HEK293 (cell line): ENCODE data around the gene GALNT13.

ENCODE experiments used
- CTCF ChIA-PET: fragments of 350-600 bp; formaldehyde crosslinking; extraction: SDS; loops from one replicate; lab custom pipeline; 2021; ENCODE audit warnings: antibody characterized with exemption; lab: Yijun Ruan, JAX
- POLR2A ChIA-PET: fragments of 300-600 bp; formaldehyde crosslinking; extraction: SDS; loops from one replicate; lab custom pipeline; 2020; ENCODE audit warnings: antibody characterized with exemption, inconsistent platforms; lab: Yijun Ruan, JAX
- H3K27ac ChIP-seq: fragments of 200-500 bp; sonication (Bioruptor generic); 2 replicates; pipeline ENCODE4 v1.5.1; 2014; ENCODE audit warnings: low read depth, low read length, control low read depth, inconsistent platforms; ENCODE audit errors: extremely low read depth
- H3K36me3 ChIP-seq, 2 experiments: fragments of 200-500 bp in 1 of 2; sonication (Bioruptor generic) in 1 of 2; 1 replicate in 1 of 2; 2 replicates in 1 of 2; pipeline ENCODE4 v1.5.1; 2014 to 2017; ENCODE audit warnings: inconsistent platforms in 2 of 2, low read length in 2 of 2; ENCODE audit not compliant: control insufficient read depth in 2 of 2, insufficient read depth in 1 of 2
- H3K4me1 ChIP-seq: fragments of 200-500 bp; sonication (Bioruptor generic); 2 replicates; pipeline ENCODE4 v1.5.1; 2014; ENCODE audit warnings: mild to moderate bottlenecking, low read length, inconsistent platforms; ENCODE audit not compliant: control insufficient read depth, insufficient read depth
- H3K4me3 ChIP-seq: 2 replicates; pipeline ENCODE4 v1.5.1; 2011; ENCODE audit warnings: low read depth, mild to moderate bottlenecking, control low read depth, low read length, moderate library complexity
- H3K9me3 ChIP-seq: fragments of 200-500 bp; sonication (Bioruptor generic); 2 replicates; pipeline ENCODE4 v1.5.1; 2014; ENCODE audit warnings: low read depth, low read length, inconsistent platforms; ENCODE audit not compliant: control insufficient read depth, insufficient read depth
- HOXD13 ChIP-seq: sonication (generic); formaldehyde crosslinking; IDR thresholded peaks from 2 replicates; pipeline ENCODE4 v1.8.0; 2022; ENCODE audit warnings: missing genetic modification reagents, borderline replicate concordance
- OVOL3 ChIP-seq: fragments of 450-650 bp; formaldehyde crosslinking; IDR thresholded peaks from 2 replicates; pipeline ENCODE4 v1.5.1; 2016; ENCODE audit warnings: missing biosample characterization, missing genetic modification characterization
- PRDM10 ChIP-seq: fragments of 450-650 bp; formaldehyde crosslinking; IDR thresholded peaks from 2 replicates; pipeline ENCODE4 v1.5.1; 2016; ENCODE audit warnings: missing biosample characterization, missing genetic modification characterization
- RBAK ChIP-seq: fragments of 450-650 bp; formaldehyde crosslinking; IDR thresholded peaks from 2 replicates; pipeline ENCODE4 v1.5.1; 2016; ENCODE audit warnings: missing biosample characterization, missing genetic modification characterization
- REPIN1 ChIP-seq: fragments of 450-650 bp; formaldehyde crosslinking; IDR thresholded peaks from 2 replicates; pipeline ENCODE4 v1.5.1; 2017; ENCODE audit warnings: missing biosample characterization, missing genetic modification characterization, low read depth
- REST ChIP-seq: fragments of 450-650 bp; formaldehyde crosslinking; IDR thresholded peaks from 2 replicates; pipeline ENCODE4 v1.5.1; 2016; ENCODE audit warnings: missing biosample characterization, missing genetic modification characterization
- TRIM28 ChIP-seq: IDR thresholded peaks from 2 replicates; pipeline ENCODE4 v1.6.1; 2011; ENCODE audit warnings: low read length, control low read depth, borderline replicate concordance
- ZBTB49 ChIP-seq: fragments of 450-650 bp; formaldehyde crosslinking; IDR thresholded peaks from 2 replicates; pipeline ENCODE4 v1.5.1; 2016; ENCODE audit warnings: missing biosample characterization, missing genetic modification characterization, low read depth
- ZNF133 ChIP-seq: fragments of 450-650 bp; formaldehyde crosslinking; IDR thresholded peaks from 2 replicates; pipeline ENCODE4 v1.5.1; 2016; ENCODE audit warnings: missing biosample characterization, missing genetic modification characterization
- ZNF184 ChIP-seq: fragments of 450-650 bp; IDR thresholded peaks from 2 replicates; pipeline ENCODE4 v1.5.1; 2018; ENCODE audit warnings: missing biosample characterization, mild to moderate bottlenecking, missing genetic modification characterization
- ZNF214 ChIP-seq: fragments of 450-650 bp; formaldehyde crosslinking; IDR thresholded peaks from 2 replicates; pipeline ENCODE4 v1.5.1; 2017; ENCODE audit warnings: missing biosample characterization, mild to moderate bottlenecking, missing genetic modification characterization, borderline replicate concordance
- ZNF354C ChIP-seq: fragments of 450-650 bp; formaldehyde crosslinking; IDR thresholded peaks from 2 replicates; pipeline ENCODE4 v1.5.1; 2016; ENCODE audit warnings: missing biosample characterization, missing genetic modification characterization, low read depth, borderline replicate concordance
- ZNF530 ChIP-seq: fragments of 450-650 bp; formaldehyde crosslinking; IDR thresholded peaks from 2 replicates; pipeline ENCODE4 v1.5.1; 2016; ENCODE audit warnings: low read depth, missing biosample characterization, missing genetic modification characterization
- ZNF549 ChIP-seq: fragments of 450-650 bp; IDR thresholded peaks from 2 replicates; pipeline ENCODE4 v1.5.1; 2018; ENCODE audit warnings: missing biosample characterization, missing genetic modification characterization, mild to moderate bottlenecking, inconsistent platforms, moderate library complexity
- ZNF677 ChIP-seq: fragments of 450-650 bp; IDR thresholded peaks from 2 replicates; pipeline ENCODE4 v1.5.0; 2018; ENCODE audit warnings: missing biosample characterization, mild to moderate bottlenecking, missing genetic modification characterization, moderate library complexity
- ZNF707 ChIP-seq: fragments of 450-650 bp; formaldehyde crosslinking; IDR thresholded peaks from 2 replicates; pipeline ENCODE4 v1.5.1; 2016; ENCODE audit warnings: missing biosample characterization, missing genetic modification characterization
- ZSCAN16 ChIP-seq: fragments of 450-650 bp; formaldehyde crosslinking; IDR thresholded peaks from 2 replicates; pipeline ENCODE4 v1.5.1; 2016; ENCODE audit warnings: missing biosample characterization, missing genetic modification characterization
- ZSCAN18 ChIP-seq: fragments of 450-650 bp; formaldehyde crosslinking; IDR thresholded peaks from 2 replicates; pipeline ENCODE4 v1.5.1; 2016; ENCODE audit warnings: missing biosample characterization, missing genetic modification characterization

GALNT13 gene

GRCh38 chr2:154338352-154338967 lies 466.7 kb downstream of the GALNT13 start:
- Histone ChIP-seq H3K36me3 (no peaks in the 10 kb centered on the region), H3K9me3 (no peaks in the 10 kb centered on the region), H3K4me3 (no peak overlapping the region), H3K4me1 (no peaks in the 10 kb centered on the region), H3K27ac (no peak overlapping the region)
- CTCF ChIA-PET = no interaction called here
- POLR2A ChIA-PET = no interaction called here
- TF ChIP-seq ZNF707 (tag by site-specific recombination) = no peak
- no peak for TF ChIP-seq ZNF549 (tag by site-specific recombination)
- TF ChIP-seq ZNF530 (tag by site-specific recombination) = no peak
- no peak for TF ChIP-seq ZNF677 (tag by site-specific recombination)
- no peak for TF ChIP-seq ZNF354C (tag by site-specific recombination)
- TF ChIP-seq TRIM28 = no peak
- TF ChIP-seq, all 188 proteins: peak for 0

- Histone ChIP-seq H3K4me3 (no peak overlapping the region), H3K36me3 (no peaks in the 10 kb centered on the region), H3K4me1 (no peaks in the 10 kb centered on the region), H3K27ac (no peak overlapping the region), H3K9me3 (no peaks in the 10 kb centered on the region)
- TF ChIP-seq ZSCAN16 (no peak), ZNF354C (tag by site-specific recombination) (no peak), RBAK (tag by site-specific recombination) (no peak)
- POLR2A ChIA-PET = no interaction called here
- CTCF ChIA-PET = no interaction called here
These were observed 471.6 kb downstream of the GALNT13 start for GRCh38 chr2:154343282-154343681.

- POLR2A ChIA-PET = no interaction called here
- TF ChIP-seq ZNF133 (tag by site-specific recombination) (no peak), ZNF214 (no peak), PRDM10 (tag by site-specific recombination) (no peak), REST (tag by site-specific recombination) (no peak), ZSCAN18 (no peak), REPIN1 (tag by site-specific recombination) (no peak), HOXD13 (CRISPR knock-in tag) (no peak), ZNF184 (tag by site-specific recombination) (no peak), ZBTB49 (tag by site-specific recombination) (no peak), OVOL3 (tag by site-specific recombination) (no peak)
These were observed 479.2 kb downstream of the GALNT13 start for GRCh38 chr2:154350911-154351310.

More at GRCh38 chr2:154350911-154351310, 479.2 kb downstream of the GALNT13 start:
- Histone ChIP-seq H3K36me3 (no peaks in the 10 kb centered on the region), H3K4me1 (no peaks in the 10 kb centered on the region), H3K9me3 (no peaks in the 10 kb centered on the region), H3K4me3 (no peak overlapping the region), H3K27ac (no peak overlapping the region)
- CTCF ChIA-PET = no interaction called here
